ENCODE measurements around the gene CDK11B.

- TF ChIP-seq CTCF (IDR thresholded peaks at IDR 0.05) = no peak
- no peak for TF ChIP-seq POLR2A (IDR thresholded peaks at IDR 0.05)
These were observed 42.6 kb downstream of the CDK11B start for GRCh38 chr1:1616045-1616790.

All from thyroid gland (tissue), 4 donors.